OCI-M2 (cell line): Measurements from ENCODE around the gene AFF1.
"Not testable (repeated sequence)": the region's sequence is repeated elsewhere in the genome, so short reads cannot be mapped to it uniquely, and the experiment has no call there.

Source experiments
- DNase-seq: peaks from one replicate; lab custom pipeline; 2025; ENCODE audit not compliant: unreplicated experiment; lab: John Stamatoyannopoulos, UW

Gene AFF1

GRCh38 chr4:87053802-87054767, 119.3 kb downstream of the AFF1 start:
- peak; percentile 35 for DNase-seq

- no peak for DNase-seq
These were observed 120.1 kb downstream of the AFF1 start for GRCh38 chr4:87054900-87055299.

DNA sequence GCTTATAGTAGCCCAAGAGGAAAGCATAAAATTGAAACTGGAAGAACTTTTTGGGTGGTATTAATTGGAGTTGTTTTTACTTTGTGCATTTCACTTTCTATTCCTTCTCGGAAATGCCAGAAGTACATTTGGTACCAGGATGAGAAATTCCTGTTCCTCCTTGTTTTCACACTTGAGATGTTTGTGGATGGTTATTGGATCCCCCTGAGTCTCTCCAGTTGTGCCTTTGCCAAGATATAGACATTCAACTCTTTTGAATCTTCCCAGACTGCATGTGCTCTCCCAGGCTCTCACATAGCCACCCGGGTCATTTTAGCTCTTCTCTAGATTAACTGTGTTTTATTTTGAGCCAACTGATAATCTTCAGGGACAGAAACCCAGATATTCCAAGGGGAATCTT, 120.5 kb downstream of the AFF1 start:
- DNase-seq = no peak

DNA sequence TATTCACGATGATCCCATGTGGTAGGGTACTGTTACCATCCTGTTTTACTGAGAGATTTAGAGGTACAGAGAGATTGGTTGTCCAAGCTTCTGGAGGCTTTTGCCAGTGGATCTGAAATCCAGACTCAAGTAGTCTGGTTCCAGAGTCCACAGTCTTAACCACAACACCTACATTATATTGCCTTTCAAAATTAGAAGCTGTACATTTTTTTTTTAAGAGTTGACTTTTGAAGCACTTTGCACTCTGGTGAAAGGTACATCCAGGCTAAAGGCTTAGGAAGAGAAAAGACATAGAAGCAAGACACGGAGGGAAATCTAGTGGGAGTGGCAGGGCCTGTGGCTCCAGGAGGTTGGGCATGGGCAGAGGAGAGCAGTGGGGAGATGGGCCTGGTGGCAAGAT, 122.1 kb downstream of the AFF1 start:
- no peak for DNase-seq

- DNase-seq = no peak
These were observed 123.1 kb downstream of the AFF1 start for GRCh38 chr4:87057835-87058355.

GRCh38 chr4:87058356-87059073, 123.7 kb downstream of the AFF1 start:
- DNase-seq = no peak

GRCh38 chr4:87060957-87061356, 126.1 kb downstream of the AFF1 start:
- no peak for DNase-seq

- no peak for DNase-seq
These were observed 130.2 kb downstream of the AFF1 start for GRCh38 chr4:87065021-87065420.

- no peak for DNase-seq
These were observed 131.8 kb downstream of the AFF1 start for GRCh38 chr4:87066403-87067123.

GRCh38 chr4:87067124-87067885, 132.5 kb downstream of the AFF1 start:
- DNase-seq = no peak

DNA sequence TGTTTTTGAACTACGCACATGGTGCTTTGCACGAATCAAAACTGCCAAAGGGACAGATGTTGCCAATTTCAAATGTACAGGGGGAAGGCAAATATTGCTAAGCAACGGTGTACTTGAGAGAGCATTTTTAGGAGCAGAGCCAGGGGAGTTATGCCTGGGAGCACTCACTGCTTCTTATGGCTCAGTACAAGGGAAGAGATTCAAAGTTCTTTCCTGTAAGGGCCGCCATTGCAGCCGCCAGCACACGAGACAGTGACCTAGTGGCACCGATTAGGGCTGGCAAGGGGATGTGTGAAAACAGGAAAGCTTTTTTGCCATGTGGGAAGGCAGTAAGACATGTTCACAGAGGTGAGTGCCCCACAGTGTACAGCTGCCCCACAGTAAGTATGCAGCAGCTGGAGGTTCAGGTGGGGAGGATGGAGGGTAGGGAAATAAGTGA, 133.8 kb downstream of the AFF1 start:
- no peak for DNase-seq

- no peak for DNase-seq
These were observed 134.4 kb downstream of the AFF1 start for GRCh38 chr4:87069037-87069742.

GRCh38 chr4:87071401-87071800, 136.6 kb downstream of the AFF1 start:
- DNase-seq = no peak

DNA sequence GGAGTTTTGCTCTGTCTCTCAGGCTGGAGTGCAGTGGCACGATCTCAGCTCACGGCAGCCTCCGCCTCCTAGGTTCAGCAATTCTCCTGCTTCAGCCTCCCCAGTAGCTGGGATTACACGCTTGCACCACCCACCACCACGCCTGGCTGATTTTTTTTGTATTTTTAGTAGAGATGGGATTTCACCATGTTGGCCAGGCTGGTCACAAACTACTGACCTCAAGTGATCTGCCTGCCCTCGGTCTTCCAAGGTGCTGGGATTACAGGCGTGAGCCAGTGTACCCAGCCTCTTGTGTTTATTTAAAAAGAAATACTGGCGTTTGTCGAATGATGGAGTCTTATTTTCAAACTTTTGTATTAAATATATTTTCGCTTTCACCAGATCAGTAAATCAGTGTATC, 137.7 kb downstream of the AFF1 start:
- DNase-seq = not testable (repeated sequence)

DNA sequence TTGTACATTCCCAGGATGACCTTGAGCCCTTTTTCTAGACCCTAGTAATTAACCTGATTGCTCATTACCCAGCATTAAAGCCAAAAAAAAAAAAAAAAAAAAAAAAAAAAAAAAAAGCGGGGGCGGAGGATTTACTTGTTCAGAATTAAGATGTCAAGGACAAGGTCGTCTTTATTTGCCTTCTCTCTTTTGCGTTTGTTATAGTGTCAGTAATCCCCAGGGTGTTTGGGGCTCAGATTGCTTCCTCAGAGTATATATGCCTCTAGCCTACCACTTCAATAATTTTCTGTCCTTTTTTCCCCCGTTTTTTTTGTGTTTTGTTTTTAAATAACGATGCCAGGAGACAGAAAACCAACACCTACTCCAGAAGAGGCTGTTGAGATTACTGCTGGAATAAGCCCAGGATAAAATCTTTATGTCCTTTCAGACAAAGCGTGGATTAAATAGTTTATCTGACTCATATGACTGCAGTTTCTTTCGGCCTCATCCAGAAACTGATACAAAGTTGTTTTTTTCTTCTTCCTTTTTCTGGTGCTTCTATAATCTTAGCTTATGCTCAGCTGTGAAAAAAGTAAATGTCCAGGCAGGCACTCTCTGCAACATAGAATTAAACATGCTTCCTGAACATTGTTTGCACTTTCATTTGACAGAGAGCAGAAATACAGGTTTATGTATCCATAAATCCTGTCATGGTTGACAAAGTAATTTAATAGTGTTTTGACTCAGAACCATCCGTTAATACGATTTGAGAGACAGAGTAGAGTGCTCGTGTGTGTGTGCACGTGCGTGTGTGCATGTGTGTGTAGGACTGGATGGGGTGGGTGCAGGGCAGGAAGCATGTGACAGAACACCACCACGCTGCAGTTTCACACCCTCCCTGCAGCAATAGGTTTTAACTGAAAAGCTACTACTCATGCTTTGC, 138.6 kb downstream of the AFF1 start:
- DNase-seq = no peak

- DNase-seq = no peak
These were observed 139.3 kb downstream of the AFF1 start for GRCh38 chr4:87074121-87074488.

DNA sequence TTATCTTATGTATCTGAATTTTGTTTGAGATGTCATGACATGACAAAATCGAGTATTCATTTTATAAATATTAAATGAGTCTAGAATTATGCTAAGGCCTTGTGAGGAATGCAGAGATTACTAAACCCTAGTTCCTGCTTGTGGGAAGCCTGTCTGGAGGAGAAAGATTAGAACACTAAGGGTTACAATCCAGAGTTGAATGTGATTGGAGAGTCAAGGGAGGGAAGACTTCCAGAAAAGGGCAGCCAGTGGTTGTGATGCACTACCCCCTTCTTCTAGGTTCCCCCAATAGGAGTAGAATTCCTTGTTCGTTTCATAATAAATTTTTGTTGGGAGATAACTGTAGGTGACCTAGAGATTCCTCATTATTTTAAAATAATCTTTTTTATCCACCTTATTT, 141.1 kb downstream of the AFF1 start:
- no peak for DNase-seq

GRCh38 chr4:87076690-87077358, 142.0 kb downstream of the AFF1 start:
- no peak for DNase-seq
